CD1c-positive myeloid dendritic cell (primary cell): ENCODE data around the gene PRKD2.
"Not testable (repeated sequence)": the region's sequence is repeated elsewhere in the genome, so short reads cannot be mapped to it uniquely, and the experiment has no call there.

Experiments
- DNase-seq: peaks from one replicate; pipeline ENCODE4 v3.0.0-alpha.2; 2016; ENCODE audit errors: extremely low spot score

Gene PRKD2

DNA sequence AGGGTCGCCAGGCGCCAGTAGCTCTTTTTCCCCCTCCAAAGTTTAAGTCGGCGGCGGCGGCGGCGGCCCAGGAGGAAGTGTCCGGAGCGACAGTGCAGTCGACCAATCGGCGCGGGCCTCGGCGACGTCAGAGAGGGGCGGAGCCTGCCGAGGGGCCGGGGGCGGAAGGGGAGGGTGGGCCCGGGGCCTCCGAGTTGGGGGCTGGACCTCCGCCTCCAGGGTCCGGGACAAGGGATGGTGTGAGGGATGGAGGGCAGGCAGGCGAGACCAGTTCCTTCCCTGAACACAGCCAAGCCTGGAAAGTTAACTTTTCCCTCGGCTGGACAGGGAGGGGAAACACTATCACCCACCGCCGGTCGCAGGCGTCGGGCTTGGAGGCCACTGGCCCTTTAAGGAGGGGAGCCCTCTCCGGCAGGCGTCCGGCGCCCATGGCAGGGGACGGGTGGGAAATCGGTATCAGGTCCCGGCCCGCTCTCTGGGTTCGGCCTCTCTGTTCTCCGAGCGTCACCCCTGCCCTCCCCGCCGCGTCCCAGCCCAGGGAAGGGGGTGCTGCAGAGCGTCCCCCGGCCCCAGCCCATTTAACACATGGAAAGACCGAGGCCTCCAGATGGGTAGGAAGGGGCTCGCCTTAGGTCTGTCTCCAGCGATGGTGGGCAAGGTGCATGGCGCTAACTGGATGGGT, at the start of gene PRKD2:
PRKD2 (minus strand) TSS at position 81 of the 682 bp plus-strand sequence. CDS start 744 bp downstream, outside the sequence.
- DNase-seq = peak; percentile 83

GRCh38 chr19:46764817-46765291, 47.9 kb upstream of the PRKD2 start:
- DNase-seq = no peak

- DNase-seq = no peak
Measured at GRCh38 chr19:46762245-46762890, 45.5 kb upstream of the PRKD2 start.

- DNase-seq = no peak
Measured at GRCh38 chr19:46761418-46761831, 44.5 kb upstream of the PRKD2 start.

- DNase-seq = not testable (repeated sequence)
Measured at GRCh38 chr19:46760897-46761296, 44.0 kb upstream of the PRKD2 start.

DNA sequence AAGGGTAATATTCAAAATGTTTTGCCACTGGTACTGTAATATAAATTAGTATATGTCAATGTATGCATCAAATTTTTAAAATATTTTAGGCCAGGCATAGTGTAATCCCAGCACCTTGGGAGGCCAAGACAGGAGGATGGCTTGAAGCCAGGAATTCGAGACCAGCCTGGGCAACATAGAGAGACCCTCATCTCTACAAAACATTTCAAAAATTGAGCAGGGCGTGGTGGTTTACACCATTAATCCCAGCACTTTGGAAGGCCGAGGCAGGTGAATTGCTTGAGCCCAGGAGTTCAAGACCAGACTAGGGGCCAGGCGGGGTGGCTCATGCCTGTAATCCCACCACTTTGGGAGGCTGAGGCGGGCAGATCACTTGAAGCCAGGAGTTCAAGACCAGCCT, 43.4 kb upstream of the PRKD2 start:
- DNase-seq = no peak

- no peak for DNase-seq
Measured at GRCh38 chr19:46759817-46760333, 43.0 kb upstream of the PRKD2 start.

- DNase-seq = peak; percentile 35
Measured at GRCh38 chr19:46759206-46759605, 42.3 kb upstream of the PRKD2 start.

DNA sequence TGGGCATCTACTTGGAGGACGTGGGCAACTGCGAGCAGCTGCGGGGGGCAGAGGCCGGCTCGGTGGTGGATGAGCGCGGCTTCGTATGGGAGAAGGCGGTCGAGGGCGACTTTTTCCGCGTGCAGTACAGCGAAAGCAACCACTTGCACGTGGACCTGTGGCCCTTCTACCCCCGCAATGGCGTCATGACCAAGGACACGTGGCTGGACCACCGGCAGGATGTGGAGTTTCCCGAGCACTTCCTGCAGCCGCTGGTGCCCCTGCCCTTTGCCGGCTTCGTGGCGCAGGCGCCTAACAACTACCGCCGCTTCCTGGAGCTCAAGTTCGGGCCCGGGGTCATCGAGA, 39.6 kb upstream of the PRKD2 start:
- DNase-seq = no peak

DNA sequence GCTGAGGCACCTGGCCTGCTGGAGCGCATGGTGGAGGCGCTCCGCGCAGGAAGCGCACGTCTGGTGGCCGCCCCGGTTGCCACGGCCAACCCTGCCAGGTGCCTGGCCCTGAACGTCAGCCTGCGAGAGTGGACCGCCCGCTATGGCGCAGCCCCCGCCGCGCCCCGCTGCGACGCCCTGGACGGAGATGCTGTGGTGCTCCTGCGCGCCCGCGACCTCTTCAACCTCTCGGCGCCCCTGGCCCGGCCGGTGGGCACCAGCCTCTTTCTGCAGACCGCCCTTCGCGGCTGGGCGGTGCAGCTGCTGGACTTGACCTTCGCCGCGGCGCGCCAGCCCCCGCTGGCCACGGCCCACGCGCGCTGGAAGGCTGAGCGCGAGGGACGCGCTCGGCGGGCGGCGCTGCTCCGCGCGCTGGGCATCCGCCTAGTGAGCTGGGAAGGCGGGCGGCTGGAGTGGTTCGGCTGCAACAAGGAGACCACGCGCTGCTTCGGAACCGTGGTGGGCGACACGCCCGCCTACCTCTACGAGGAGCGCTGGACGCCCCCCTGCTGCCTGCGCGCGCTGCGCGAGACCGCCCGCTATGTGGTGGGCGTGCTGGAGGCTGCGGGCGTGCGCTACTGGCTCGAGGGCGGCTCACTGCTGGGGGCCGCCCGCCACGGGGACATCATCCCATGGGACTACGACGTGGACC, 39.1 kb upstream of the PRKD2 start:
- DNase-seq = no peak

DNA sequence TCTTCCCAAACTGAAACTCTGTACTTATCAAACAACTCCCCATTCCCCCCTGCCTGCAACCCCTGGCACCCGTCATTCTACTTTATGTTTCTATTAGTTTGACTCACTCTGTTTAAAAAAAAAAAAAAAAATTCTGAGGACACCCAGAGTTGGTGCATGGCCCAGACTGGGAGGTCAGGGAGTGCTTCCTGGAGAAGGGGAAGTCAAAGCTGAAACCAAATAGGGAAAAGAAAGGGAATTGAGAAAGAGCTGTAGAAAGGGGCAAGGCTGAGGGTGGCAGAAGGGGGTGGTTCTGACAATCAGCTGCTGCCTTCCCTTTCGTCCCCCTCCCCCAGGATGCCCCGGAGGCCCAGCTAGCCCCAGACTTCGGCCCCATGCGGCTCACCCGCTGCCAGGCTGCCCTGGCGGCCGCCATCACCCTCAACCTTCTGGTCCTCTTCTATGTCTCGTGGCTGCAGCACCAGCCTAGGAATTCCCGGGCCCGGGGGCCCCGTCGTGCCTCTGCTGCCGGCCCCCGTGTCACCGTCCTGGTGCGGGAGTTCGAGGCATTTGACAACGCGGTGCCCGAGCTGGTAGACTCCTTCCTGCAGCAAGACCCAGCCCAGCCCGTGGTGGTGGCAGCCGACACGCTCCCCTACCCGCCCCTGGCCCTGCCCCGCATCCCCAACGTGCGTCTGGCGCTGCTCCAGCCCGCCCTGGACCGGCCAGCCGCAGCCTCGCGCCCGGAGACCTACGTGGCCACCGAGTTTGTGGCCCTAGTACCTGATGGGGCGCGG, 38.4 kb upstream of the PRKD2 start:
- peak; percentile 84 for DNase-seq

GRCh38 chr19:46753420-46754155, 36.7 kb upstream of the PRKD2 start:
- DNase-seq = peak; percentile 66

- DNase-seq = peak; percentile 78
Measured at GRCh38 chr19:46748325-46749109, 31.6 kb upstream of the PRKD2 start.

DNA sequence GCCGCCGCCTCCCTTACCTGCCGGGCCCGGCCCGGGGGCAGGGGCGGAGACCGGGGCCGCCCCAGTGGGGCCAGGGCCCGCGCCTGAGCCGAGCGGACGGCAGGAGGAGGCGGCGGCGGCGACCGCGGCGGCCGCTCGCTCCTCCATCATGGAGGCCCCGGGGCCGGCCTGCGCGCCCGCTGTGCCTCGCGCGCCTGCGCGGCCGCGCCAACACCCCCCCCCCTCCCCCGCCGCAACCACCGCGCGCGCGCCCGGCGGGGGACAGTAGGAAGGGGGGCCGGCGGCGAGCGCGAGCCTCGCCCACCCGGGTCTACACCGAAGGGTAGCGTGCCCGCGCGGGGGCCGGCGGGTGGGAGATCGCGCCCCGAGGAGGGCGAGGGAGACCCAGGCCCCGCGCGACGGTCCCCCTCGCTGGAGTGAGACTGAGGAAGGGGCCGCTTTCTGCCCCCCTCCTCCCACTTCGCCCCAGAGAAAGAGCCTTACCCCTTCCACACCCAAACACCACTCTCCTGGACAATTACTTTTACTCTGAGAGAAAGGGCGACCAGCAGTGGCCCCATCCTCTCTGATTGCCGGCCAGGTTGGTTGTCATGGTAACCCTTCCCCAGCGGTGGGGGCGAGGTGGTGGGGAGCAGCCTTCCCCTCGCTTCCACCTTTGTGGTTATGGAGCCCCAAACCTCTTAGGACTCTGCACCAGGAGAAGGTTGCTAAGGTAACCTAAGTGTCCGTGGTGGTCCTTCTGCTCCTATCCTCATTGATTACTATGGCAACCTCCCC, 29.6 kb upstream of the PRKD2 start, which contains the start of gene STRN4:
STRN4 (minus strand) TSS at position 170 of the 777 bp plus-strand sequence; CDS start at position 150, 20 bp downstream.
- DNase-seq = peak; percentile 75

DNA sequence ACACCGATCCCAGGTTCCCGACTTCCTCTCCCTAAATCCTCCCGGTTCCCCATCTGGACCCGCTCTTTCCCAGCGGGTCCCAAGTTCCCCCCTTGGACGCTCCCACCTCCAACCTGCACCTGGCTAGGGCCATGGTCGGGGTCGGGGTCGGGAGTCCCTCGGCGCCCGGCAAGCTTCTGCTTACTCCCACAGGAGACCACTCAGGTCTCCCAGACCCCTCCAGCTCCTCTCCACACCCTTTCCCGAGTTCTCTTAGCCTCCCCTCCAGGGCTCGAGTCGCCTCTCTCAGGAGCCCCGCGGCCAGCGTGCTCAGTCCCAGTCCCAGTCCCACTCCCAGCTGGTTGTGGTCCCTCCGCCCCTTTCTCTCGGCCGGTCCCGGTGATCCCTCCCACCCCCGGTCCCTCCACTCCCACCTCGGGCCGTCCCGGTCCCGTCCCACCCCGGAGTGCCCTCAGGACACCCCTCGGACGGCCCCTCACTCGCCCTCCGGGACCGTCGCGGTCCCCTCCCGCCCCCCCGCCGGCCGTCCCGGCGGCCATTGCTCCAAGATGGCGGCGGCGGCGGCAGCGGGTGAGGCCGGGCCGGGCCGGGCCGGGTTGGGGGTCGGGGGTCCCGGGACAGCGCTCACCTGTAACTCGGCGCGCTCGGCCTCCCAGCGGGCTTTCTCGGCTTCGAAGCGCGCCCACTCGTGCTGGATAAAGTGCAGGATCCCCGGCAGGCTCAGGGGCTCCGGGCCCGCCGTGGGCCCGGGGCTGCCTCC, 28.8 kb upstream of the PRKD2 start, which contains the start of gene FKRP:
FKRP (plus strand) TSS at position 537 of the 760 bp plus-strand sequence. CDS start 9,394 bp downstream, outside the sequence.
- DNase-seq = no peak

- no peak for DNase-seq
Measured at GRCh38 chr19:46745030-46745429, 28.1 kb upstream of the PRKD2 start.

GRCh38 chr19:46744005-46744691, 27.2 kb upstream of the PRKD2 start:
- DNase-seq = no peak
